Measurements from ENCODE around the gene SUSD4. TPM values are rescaled to one million over a fixed set of nuclear protein-coding genes. Genes with fewer than 3 reads are reported as not detected.
A peak's percentile ranks its signal among the peaks of the same experiment; 100 is the strongest.
"Not testable (repeated sequence)": the region's sequence is repeated elsewhere in the genome, so short reads cannot be mapped to it uniquely, and the experiment has no call there.

The SUSD4 gene
- total RNA-seq, 1 donor from 2014 or later, result 0.12 TPM

- H3K4me3 ChIP-seq (ENCODE audit: low read depth, low read length), result no peak overlapping the region
- no peak for TF ChIP-seq CTCF (conservative IDR thresholded peaks at IDR 0.05; ENCODE audit: low read depth, low read length)
- DNase-seq (ENCODE audit: low read depth), result no peak
These were observed 103.3 kb downstream of the SUSD4 start for GRCh38 chr1:223260712-223261111.

- TF ChIP-seq CTCF (conservative IDR thresholded peaks at IDR 0.05; ENCODE audit: low read depth, low read length), result no peak
These were observed 104.5 kb downstream of the SUSD4 start for GRCh38 chr1:223259462-223259861.

DNA sequence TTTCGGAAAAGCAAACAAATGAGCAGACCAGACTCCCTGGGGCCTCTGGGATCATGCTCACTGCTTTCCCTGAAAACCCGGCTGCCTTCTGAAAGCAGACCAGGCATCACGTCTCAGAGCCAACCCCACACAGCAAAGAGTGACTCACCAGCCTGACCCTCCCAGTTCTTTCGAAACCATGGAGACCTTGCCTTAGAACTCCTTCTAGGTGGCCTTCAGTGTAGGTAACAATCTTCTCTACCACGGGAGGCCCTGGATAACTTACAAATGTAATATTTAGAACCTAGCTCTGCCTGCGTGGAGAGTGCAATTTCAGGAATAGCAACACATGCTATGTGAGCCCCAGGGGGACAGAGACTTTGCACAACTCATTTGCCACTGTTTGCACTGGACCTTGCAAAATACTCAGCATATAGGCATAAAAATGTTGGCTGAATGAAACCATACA is 105.2 kb downstream of the SUSD4 start:
- DNase-seq (ENCODE audit: low read depth), result peak; percentile 23
- H3K4me3 ChIP-seq (ENCODE audit: low read depth, low read length), result no peak overlapping the region
- no peak for TF ChIP-seq CTCF (conservative IDR thresholded peaks at IDR 0.05; ENCODE audit: low read depth, low read length)

More at GRCh38 chr1:223259462-223259861, 104.5 kb downstream of the SUSD4 start:
- no peak for DNase-seq (ENCODE audit: low read depth)
- H3K4me3 ChIP-seq (ENCODE audit: low read depth, low read length), result no peak overlapping the region

DNA sequence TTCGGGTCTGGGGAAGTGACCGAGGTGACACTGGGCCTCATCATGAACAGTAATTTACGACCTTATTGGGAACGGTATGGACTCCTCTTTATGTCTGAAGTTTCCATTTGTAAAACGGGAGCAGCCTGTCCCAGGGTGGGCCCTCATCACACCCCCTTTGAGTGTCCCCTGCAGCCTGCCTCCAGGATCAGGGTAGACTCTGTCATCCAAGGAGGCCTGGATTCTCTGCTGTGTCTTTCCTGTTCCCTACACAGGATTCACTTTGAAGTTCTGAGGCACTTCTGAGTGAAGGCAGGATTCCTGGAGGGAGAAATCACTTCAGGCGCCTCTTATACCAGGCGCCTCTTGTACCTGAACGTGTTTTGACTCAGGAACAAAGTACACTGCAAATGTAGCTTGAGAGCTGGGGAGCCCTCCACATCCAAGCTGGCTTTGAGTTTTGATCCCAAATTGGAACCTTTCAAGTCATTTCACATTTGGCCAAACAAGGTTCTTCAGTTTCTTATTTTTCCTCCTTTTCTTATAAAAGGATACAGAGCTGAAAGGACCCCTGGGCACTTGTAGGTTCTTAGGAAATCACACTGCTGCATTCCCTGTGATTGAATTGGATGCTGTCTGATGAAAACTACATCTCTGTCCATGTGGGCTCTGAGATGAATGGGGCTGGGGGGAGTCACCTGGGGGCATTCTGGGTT is 106.0 kb downstream of the SUSD4 start:
- no peak for DNase-seq (ENCODE audit: low read depth)
- H3K4me3 ChIP-seq (ENCODE audit: low read depth, low read length), result no peak overlapping the region
- no peak for TF ChIP-seq CTCF (conservative IDR thresholded peaks at IDR 0.05; ENCODE audit: low read depth, low read length)

DNA sequence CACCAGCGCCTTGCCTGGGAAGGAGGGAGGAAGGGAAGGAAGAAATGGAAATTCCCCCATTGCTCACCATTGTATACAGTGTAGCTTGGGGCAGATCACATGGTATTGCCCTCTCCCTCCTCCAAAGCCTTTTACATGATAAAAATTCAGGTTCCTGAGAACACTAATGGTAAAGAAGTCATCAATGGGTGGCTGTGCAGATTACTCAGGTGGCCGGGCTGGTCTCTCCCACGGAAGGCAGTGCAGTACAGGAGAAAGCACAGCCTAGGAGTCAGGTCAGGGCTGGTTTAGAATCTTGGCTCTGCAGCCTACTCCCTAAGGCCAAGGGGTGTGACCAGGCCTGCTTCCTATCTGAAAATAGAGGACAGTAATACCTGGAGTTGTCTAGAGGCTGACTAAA is 107.9 kb downstream of the SUSD4 start:
- TF ChIP-seq CTCF (conservative IDR thresholded peaks at IDR 0.05; ENCODE audit: low read depth, low read length), result no peak
- no peak for DNase-seq (ENCODE audit: low read depth)

DNA sequence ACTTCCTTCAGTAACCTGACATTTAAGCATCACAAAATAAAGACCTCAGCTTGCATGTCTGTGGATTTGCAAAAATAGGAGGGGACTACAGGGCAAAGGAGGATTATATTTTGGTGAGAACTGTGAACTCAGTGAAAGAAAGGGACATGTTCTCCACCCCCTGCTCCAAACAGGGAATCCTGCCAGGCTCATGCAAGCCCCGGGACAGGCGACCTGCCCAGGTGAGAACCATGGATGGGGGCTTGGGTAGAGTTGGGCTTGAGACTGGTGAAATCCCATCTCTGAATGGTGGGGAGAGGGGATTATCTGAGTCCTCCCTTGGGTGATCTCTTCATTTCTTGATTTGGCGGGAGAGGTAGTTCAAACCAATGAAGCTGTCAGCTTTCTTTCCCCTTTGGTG is 110.1 kb downstream of the SUSD4 start:
- no peak for TF ChIP-seq CTCF (conservative IDR thresholded peaks at IDR 0.05; ENCODE audit: low read depth, low read length)

More for the DNA sequence above, 107.9 kb downstream of the SUSD4 start:
- H3K4me3 ChIP-seq (ENCODE audit: low read depth, low read length), result no peak overlapping the region

GRCh38 chr1:223251387-223251786 is 112.6 kb downstream of the SUSD4 start:
- H3K4me3 ChIP-seq (ENCODE audit: low read depth, low read length), result not testable (repeated sequence)

More for the DNA sequence above, 110.1 kb downstream of the SUSD4 start:
- no peak for DNase-seq (ENCODE audit: low read depth)
- H3K4me3 ChIP-seq (ENCODE audit: low read depth, low read length), result no peak overlapping the region

More at GRCh38 chr1:223251387-223251786, 112.6 kb downstream of the SUSD4 start:
- DNase-seq (ENCODE audit: low read depth), result not testable (repeated sequence)

Measured in epithelial cell of proximal tubule (primary cell).